HG02610 (cell line): ENCODE results near the gene OCA2.
"Not testable (repeated sequence)": the region's sequence is repeated elsewhere in the genome, so short reads cannot be mapped to it uniquely, and the experiment has no call there.

Source experiments
- ATAC-seq: cut with Tn5 transposase; IDR thresholded peaks from one replicate; pipeline ENCODE4 v1.9.1; 2021; ENCODE audit warnings: mild to moderate bottlenecking, moderate library complexity; ENCODE audit not compliant: unreplicated experiment

The OCA2 gene

DNA sequence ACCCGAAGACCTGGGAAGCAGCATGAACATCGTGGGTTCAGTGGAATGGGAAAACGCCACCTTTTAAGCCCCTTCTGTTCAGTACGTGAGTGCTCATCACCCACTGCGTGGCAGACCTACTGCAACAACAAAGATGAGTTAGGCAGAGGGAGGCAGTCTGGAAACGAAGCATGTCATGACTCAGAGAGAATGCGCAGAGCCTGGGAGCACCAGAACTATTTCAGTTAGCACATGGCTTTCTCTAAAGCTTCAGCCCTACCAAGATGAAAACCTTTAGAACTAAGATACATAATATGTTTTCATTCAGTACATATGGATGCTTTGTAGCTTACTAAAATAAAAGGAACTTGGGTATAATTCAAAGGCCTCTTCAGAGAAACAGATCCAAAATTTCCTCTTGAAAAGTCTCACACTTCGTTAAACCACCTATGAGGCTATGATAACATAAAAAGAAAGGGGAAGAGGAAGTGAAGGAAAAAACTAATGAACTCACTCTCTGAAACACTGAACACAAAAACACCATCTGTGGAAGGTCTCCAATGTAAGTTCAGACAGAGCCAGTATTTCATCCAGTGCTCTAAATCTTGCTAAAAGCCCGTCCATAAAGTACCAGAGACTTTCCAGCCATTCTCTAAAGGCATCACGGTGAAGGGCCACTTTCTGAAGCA lies 140.1 kb downstream of the OCA2 start:
- no peak for ATAC-seq

DNA sequence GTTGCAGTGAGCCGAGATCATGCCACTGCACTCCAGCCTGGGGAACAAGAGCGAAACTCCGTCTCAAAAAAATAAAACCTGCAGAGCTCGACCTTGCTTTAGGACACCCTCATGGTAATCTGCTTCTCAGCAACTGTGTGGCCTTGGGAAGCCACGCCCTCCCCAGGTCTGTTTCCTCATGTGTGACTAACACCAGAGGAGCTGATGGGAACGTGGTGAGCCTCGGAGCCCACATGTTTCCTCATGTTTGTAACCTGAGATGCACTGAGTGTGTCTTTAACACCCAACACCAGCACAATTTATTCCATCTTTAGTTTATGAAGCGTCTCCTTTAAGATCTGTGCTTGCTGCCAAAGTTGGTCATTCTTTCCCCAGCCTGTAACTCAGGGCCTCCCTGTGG lies 142.8 kb downstream of the OCA2 start:
- no peak for ATAC-seq

- ATAC-seq: no peak
Measured at GRCh38 chr15:27955087-27955486, 144.0 kb downstream of the OCA2 start.

- not testable (repeated sequence) for ATAC-seq
Measured at GRCh38 chr15:27952593-27952992, 146.5 kb downstream of the OCA2 start.

- ATAC-seq: no peak
Measured at GRCh38 chr15:27951191-27951890, 147.8 kb downstream of the OCA2 start.

- ATAC-seq: no peak
Measured at GRCh38 chr15:27949089-27949488, 150.0 kb downstream of the OCA2 start.

DNA sequence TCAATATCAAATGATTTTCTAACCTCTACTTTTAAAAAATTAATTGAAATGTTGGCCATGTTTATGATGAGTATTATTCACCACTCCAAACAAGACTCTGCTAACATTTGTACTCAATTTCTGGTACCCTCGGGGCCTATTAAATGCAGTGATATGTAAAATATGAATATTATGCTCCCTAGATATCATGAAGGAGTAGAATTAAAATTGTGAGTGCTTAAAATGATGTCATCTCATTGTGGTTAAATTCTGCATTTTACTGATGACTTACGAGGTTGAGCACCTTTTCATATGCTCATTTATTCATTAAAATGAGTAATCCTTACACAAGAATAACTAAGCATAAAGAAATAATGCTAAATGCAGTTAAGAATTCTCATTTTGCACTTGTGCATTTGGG lies 159.9 kb downstream of the OCA2 start:
- ATAC-seq: no peak

GRCh38 chr15:27937851-27938250 lies 161.3 kb downstream of the OCA2 start:
- ATAC-seq: no peak

DNA sequence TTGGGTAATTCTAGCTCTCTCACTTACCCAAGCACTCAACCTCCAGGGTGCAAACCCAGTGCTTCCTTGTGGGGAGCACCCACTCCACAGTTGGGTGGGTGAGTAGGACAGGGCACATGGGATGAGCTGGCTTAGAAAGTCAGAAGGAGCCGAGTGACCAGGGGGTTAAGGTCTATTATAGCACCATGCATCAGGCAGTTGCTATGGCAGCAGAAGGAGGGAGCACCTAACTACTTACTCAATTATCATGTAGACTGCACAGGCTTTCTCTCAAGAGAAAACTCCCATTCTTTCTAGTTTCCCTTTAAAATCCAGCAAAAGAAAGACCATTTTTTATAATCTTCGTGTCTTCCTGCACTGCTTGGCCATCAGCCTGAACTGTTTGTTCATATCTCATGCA lies 163.0 kb downstream of the OCA2 start:
- no peak for ATAC-seq

DNA sequence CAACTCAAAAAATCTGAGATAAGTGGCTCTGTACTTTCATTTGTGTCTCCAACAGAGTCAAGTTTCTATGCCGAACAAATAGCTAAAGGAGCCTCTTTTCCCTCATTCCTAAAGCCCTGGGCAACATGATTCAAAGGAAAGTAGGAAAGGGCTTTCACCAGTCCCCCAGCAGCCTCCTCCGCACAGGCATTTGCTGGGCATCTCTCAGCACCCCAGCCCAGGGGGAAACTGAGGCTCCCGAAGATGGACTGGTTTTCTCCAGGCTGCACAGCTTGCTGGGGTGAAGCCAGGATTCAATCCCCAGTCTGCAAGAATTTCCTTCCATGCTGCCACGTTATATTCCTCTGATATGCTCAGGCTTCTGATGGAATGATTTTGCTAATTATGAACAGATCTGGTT lies 163.8 kb downstream of the OCA2 start:
- ATAC-seq: no peak

DNA sequence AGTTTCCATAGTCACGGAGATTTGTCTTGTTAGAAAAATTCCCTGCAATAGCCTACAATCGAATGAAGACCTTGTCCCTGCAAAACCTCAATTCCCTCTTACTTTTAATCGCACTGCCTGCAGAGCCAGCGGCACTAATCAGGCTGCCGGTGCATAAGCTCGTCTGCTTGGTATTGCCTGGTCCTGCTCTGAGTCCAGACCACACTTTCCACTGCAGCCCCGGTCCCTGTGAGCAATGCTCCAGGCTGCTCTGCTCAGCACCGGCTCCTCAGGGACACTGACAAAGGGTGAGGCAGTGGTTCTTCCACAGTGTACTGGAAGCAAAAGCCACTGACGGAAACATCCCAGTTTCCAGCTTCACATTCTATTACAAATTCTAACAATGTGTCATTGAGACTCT lies 164.3 kb downstream of the OCA2 start:
- ATAC-seq: no peak

- ATAC-seq: no peak
Measured at GRCh38 chr15:27933562-27933961, 165.6 kb downstream of the OCA2 start.

DNA sequence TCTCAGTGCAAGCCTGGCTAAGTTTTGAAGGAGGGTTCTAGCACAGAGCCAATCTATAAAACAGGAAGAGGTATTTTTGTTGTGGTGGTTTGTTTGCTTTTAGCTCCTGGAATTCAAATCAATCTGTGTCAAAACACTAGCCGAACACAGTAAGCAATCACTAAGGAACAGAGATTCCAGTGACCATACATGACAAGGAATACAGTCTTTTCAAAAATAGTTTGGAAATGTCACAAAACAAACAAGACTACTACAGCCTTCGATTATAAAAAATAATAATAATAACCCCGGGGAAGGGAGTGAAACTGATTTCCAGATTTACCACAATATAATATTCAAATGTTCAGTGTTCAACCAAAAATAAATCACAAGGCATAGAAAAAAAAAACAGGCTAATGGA lies 166.5 kb downstream of the OCA2 start:
- no peak for ATAC-seq

GRCh38 chr15:27928386-27928785 lies 170.7 kb downstream of the OCA2 start:
- ATAC-seq: no peak

DNA sequence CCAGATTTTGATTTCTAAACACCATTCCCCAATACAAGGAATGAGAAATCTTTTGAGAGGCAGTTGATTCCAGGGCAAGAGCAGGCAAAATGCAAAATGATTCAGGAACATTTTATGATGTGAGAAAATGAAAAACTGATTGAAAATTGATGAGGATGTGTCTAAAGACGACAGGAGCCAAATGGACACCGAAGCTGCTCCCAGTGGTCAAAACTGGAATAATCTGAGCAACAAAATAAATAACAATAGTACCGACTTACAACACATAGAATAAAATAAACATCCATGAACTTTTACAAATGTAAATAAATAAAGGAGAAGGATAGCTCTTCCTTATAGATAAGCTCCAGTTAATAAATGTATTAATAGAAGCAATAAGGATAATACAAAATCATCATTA lies 186.8 kb downstream of the OCA2 start:
- ATAC-seq: no peak

DNA sequence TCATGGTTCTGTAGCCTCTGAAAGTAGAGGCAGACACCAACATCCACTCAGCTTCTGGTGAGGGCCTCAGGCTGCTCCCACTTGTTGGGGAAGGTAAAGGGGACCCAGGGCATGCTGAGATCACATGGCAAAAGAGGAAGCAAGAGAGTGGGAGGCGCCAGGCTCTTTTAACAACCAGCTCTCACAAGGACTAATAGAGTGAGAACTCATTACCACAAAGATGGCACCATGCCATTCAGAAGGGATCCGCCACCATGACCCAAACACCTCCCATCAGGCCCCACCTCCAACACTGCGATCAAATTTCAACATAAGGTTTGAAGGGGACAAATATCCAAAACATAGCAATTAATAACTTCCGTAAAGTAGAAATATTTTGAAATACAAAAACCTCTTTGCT lies 192.3 kb downstream of the OCA2 start:
- no peak for ATAC-seq

- ATAC-seq: no peak
Measured at GRCh38 chr15:27903405-27903804, 195.7 kb downstream of the OCA2 start.

DNA sequence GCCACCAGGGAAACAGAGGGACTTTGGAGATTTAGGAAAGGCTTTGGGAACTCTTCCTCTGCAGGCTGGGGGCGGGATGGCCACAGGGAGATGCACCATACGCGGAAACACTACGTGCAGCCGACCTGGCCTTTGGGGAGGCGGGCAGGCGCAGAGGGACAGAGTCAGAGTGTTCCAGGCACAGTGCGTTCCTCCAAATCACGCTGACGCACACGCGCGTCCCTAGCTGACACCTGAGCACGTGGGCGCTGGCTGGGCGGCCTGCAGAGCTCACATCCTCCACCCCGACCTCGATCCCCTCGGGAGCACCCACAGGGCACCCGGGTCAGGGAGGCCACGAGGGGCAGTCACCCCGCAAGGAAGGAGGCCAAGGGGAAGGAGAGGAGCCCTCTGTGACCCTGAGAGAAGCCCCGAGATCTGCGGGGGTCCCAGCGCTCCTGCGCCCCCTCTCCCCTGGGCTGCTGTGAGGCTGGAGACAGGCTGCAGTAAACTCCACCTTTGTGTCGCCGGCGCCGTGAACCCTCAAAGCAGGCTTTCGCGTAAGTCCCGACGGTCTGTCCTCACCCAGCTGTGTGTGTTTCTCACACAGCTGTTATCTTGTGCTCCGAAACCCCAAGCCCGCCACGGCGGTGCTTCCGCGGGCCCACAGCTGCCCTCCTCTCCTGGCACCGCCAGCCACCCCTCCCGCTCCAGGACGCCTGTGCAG lies 196.3 kb downstream of the OCA2 start:
- ATAC-seq: no peak

DNA sequence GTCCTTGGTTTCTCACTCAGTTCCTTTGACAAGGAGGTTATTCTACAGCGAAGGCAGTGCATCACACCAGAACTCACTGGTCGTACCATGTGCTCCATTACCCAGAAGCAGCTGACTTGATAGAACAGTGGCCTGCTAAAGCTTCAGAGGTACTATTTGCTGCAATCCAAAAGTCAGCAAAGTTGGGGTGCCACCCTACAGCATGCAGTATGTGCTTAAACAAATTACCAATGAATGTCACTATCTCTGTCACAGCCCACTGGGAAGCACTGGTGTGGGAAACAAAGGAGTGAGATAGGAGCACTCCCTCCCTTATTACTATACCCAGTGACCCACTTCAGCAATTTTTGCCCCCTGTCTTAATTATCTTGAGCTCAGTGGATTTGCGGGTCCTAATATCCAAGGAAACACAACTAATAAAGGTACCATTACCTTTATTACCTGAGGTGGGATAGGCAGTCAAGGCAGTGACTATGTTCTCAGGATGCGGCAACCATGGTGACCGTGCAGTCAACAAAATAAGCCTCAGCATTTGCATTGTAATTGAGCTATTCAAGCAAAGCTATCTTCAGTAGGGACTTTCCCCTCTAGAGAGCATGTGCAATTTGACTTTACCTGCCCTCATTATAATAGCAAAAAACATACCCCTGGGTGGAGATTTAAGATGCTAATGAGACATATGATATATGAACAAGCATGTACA lies 199.4 kb downstream of the OCA2 start:
- no peak for ATAC-seq

GRCh38 chr15:27897481-27897880 lies 201.6 kb downstream of the OCA2 start:
- ATAC-seq: no peak

DNA sequence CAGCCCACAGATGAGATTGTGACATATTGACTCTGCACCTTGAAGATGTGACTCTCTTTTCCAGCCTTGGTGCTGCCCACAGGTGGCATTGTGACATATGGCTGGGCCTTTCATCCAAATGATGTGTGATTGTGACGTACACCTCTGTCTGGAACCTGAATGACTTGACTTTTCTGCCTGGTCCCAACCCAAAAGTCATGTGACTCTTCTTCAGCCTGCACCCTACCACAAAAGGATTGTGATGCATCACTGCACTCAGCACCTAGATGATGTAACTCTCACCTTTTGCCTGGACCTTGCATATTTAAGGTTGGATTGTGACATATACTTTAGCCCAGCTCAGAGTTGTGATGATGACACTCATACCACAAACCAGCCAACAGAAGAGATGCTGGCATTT lies 204.5 kb downstream of the OCA2 start:
- no peak for ATAC-seq

DNA sequence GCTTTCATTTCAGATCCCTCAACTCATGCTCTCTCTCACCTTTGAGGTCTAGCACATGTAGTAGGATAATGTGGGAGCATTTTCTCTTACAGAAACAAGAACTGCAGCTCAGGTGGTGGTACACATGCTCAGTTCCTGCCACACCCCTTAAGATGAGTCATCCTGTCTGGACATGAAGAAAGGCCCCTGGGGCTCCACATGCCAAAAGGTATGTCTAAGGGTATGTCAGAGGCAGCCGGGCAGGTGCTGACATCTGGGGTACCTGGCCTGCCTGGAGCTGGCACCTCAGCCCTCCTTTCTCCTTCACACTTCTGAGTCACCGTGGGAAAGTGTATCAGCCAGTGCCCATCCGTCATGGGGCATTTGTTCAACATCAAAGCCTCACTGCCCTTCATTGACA lies 209.9 kb downstream of the OCA2 start:
- no peak for ATAC-seq
